Dedifferentiated amniotic fluid mesenchymal stem cell (primary cell): ENCODE data around the gene ADAMTSL5.
"Not testable (repeated sequence)": the region's sequence is repeated elsewhere in the genome, so short reads cannot be mapped to it uniquely, and the experiment has no call there.

ENCODE experiments used
- DNase-seq: peaks from one replicate; pipeline ENCODE4 v3.0.0-alpha.2; 2016; ENCODE audit errors: extremely low spot score

ADAMTSL5 gene

GRCh38 chr19:1481224-1481892 lies 31.5 kb downstream of the ADAMTSL5 start:
- DNase-seq = no peak

DNA sequence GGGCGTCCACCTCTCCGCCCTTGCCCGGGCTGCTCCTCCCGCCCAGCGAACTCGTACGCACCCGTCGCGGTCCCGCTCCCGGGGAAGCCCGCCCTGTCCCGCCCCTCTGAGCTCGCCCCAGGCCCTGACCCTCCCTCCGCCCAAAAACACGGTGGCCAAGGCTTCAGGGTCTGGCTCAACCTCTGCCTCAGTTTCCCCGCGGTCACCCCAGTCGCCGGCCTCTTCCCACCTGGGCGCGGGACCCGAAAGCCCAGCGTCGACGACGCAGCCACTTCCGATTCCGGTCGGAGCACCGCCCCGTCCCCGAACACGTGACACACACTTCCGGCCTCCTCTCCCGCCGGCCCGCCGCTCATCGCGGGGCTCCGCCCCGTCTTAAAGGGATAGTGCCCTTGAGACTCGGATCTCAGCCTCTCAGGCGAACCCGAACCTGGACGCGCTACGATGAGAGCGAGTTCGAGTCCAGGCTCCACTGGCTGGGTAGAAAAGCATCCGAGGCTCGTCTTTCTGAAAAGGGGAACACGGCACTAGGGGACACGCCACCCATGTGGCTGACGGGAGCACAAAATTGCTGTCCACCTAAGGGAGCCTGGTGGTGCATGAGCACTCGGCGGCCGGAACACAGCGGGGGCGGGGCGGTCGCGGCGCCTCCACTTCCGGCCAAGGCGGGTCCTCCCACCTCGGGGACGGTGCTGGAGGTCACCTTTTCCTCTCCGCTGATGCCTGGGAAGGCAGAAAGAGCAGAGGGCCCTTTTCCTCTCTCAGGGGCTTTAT lies 33.7 kb downstream of the ADAMTSL5 start, which contains the start of gene C19orf25:
C19orf25 (minus strand) TSS at position 282 of the 774 bp plus-strand sequence. CDS start 312 bp downstream, outside the sequence.
- peak; percentile 90 for DNase-seq

- not testable (repeated sequence) for DNase-seq
Observed at GRCh38 chr19:1477056-1477455, 35.8 kb downstream of the ADAMTSL5 start.

GRCh38 chr19:1475751-1476437 lies 36.9 kb downstream of the ADAMTSL5 start:
- no peak for DNase-seq

GRCh38 chr19:1474765-1475351 lies 38.0 kb downstream of the ADAMTSL5 start:
- no peak for DNase-seq

- DNase-seq = no peak
Observed at GRCh38 chr19:1474011-1474764, 38.6 kb downstream of the ADAMTSL5 start.

- no peak for DNase-seq
Observed at GRCh38 chr19:1473085-1473851, 39.6 kb downstream of the ADAMTSL5 start.

- no peak for DNase-seq
Observed at GRCh38 chr19:1472231-1473084, 40.4 kb downstream of the ADAMTSL5 start.

DNA sequence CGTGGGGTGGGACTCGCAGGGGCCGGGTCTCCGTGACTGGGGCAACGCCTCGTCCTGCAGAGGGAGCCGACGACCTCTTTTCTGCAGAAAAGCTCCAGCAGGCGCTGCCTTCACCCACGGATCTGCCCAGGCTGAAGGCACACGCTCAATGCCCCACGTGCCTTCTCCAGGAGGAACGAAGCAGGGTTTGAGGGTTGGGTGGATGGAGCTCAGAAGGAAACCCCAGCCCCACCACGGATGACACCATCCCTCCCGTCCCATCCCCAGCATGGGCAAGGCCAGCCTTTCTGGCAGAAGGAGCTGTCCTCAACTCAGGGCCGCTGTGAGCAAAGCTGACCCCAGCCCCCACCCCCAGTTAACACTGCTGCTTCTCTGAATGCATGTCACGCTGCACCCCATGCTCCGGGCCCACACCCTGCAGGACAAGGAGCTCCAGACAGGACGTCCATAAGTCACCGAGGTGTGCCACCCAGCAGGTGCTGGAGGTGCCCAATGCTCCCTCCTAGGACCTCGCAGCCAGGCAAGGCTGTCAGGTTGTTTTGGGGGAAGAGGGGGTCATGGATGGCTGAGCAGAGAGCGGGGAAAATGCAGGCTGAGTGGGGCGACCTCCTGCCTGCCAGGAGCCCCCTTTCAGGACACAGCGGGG lies 41.2 kb downstream of the ADAMTSL5 start:
- no peak for DNase-seq

DNA sequence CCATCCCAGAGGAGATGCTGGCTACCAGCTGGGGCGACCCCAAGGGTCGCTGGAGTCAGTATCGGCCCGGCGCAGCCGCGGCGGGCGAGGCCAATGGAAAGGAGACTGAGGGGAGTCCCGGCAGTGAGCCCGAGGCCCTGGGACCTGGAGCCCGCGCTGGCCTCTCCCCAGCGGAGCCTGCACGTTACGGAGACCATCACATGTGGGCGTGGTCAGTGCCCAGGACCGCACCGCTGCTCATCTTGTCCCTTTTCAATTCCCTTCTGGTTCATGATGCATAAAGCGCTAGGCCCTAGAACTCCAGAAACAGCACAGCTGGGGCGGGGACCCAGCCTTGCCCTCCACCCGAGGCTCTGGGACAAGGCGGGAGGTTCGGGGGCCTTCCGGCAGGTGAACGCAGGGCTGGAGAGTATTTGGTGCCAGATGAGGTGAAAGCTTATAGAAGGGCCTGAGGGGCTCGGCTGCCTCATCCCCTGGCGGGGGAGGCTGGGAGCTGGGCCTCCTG lies 41.8 kb downstream of the ADAMTSL5 start:
- DNase-seq = no peak

DNA sequence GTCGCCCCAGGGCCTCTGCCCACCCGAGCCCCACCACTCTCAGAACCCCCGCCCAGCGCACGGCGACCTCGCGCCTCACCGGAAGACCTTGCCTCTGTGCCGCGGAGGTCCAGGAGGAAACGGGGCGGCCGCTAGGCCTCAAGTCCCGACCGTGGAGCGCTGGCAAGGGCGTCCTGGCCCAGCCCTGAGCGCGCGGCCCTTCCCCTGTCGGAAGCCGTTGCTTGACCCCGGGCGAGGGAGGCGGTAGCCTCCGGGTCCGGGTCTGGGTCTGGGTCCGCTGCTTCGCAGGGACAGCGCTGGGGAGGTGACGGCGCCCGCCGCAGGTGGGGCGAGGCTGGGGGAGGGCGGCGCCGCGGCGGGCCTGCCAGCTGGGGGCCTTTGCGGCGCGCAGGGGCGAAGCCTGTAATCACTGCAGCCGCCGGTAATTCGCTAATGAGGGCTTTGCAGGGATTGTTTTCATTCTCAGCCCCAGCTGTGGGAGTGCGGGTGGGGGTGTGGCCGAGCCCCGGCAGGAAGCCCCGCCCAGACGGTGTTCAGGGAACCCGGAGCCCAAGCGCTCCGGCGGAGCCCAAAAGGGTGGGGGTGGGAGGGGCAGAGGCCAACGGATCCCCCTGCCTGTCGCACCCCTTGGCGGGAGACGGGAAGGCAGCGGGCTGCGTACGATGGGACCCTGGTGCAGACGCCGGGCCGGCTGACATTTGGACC lies 42.4 kb downstream of the ADAMTSL5 start:
- DNase-seq = no peak

GRCh38 chr19:1470055-1470304 lies 42.8 kb downstream of the ADAMTSL5 start:
- DNase-seq = no peak

- DNase-seq = no peak
Observed at GRCh38 chr19:1469255-1470054, 43.4 kb downstream of the ADAMTSL5 start.

DNA sequence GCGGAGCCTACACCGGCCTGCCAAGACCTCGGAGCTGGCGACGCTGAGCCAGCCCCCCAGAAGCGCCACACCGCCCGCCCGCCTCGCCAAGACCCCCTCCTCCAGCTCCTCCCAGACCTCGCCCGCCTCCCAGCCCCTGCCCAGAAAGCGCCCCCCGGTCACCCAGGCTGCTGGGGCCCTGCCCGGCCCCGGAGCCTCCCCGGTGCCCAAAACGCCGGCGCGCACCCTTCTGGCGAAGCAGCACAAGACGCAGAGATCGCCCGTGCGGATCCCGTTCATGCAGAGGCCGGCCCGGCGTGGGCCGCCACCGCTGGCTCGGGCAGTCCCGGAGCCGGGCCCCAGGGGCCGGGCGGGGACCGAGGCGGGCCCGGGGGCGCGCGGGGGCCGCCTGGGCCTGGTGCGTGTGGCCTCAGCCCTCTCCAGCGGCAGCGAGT lies 44.0 kb downstream of the ADAMTSL5 start:
- no peak for DNase-seq

DNA sequence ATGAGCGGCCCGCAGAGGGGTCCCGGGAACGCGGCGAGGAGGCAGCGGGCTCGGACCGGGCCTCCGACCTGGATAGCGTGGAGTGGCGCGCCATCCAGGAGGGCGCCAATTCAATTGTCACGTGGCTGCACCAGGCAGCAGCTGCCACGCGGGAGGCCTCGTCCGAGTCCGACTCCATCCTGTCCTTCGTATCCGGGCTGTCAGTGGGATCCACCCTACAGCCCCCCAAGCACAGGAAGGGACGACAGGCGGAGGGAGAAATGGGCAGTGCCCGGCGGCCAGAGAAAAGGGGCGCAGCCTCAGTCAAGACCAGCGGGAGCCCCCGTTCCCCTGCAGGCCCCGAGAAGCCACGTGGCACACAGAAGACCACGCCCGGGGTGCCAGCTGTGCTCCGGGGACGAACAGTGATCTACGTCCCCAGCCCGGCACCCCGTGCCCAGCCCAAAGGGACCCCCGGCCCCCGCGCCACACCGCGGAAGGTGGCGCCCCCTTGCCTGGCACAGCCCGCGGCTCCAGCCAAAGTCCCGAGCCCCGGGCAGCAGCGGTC lies 44.5 kb downstream of the ADAMTSL5 start:
- no peak for DNase-seq

DNA sequence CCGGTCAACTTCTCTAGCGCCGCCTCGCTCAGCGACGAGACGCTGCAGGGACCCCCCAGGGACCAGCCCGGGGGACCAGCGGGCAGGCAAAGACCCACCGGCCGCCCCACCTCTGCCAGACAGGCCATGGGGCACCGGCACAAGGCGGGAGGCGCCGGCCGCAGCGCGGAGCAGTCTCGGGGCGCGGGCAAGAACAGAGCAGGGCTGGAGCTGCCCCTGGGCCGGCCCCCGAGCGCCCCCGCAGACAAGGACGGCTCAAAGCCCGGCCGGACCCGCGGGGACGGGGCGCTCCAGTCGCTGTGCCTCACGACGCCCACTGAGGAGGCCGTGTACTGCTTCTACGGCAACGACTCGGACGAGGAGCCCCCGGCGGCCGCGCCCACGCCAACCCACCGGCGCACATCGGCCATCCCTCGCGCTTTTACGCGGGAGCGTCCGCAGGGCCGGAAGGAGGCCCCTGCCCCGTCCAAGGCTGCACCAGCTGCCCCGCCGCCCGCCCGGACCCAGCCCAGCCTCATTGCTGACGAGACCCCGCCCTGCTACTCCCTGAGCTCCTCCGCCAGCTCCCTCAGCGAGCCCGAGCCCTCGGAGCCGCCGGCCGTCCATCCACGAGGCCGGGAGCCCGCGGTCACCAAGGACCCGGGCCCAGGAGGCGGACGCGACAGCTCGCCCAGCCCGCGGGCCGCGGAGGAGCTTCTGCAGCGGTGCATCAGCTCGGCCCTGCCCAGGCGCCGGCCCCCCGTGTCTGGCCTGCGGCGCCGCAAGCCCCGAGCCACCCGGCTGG lies 45.1 kb downstream of the ADAMTSL5 start:
- no peak for DNase-seq

DNA sequence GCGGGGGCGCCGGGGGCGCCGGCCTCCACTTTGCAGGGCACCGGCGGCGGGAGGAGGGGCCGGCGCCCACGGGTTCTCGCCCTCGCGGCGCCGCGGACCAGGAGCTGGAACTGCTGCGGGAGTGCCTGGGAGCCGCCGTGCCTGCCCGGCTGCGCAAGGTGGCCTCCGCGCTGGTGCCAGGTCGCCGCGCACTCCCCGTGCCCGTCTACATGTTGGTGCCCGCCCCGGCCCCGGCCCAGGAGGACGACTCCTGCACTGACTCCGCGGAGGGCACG lies 45.7 kb downstream of the ADAMTSL5 start:
- DNase-seq = no peak
